Smooth muscle cell (in vitro differentiated cells): Measurements from ENCODE around the gene PAX5. TPM values are rescaled to one million over a fixed set of nuclear protein-coding genes. Genes with fewer than 3 reads are reported as not detected.

Source experiments
- DNase-seq: peaks from one replicate; lab custom pipeline; 2025; ENCODE audit not compliant: unreplicated experiment; lab: John Stamatoyannopoulos, UW
- H2AFZ ChIP-seq: fragments of 200-600 bp; sonication (generic); 2 replicates; pipeline ENCODE4 v1.6.0; 2016; ENCODE audit warnings: antibody characterized with exemption, low read depth, mild to moderate bottlenecking
- H3F3A ChIP-seq: fragments of 200-600 bp; sonication (generic); 2 replicates; pipeline ENCODE4 v1.6.0; 2017; ENCODE audit warnings: antibody characterized with exemption, low read depth
- H3K27ac ChIP-seq: fragments of 200-600 bp; sonication (generic); 2 replicates; pipeline ENCODE4 v1.5.1; 2016; ENCODE audit warnings: low read depth, mild to moderate bottlenecking
- H3K27me3 ChIP-seq: fragments of 200-600 bp; sonication (generic); 2 replicates; pipeline ENCODE4 v1.6.1; 2016; ENCODE audit warnings: low read depth, mild to moderate bottlenecking
- H3K36me3 ChIP-seq: fragments of 200-600 bp; sonication (generic); 2 replicates; pipeline ENCODE4 v1.5.1; 2016; ENCODE audit warnings: low read depth
- H3K4me1 ChIP-seq: fragments of 200-600 bp; sonication (generic); 2 replicates; pipeline ENCODE4 v1.5.1; 2016; ENCODE audit warnings: low read depth
- H3K4me2 ChIP-seq: fragments of 200-600 bp; sonication (generic); 2 replicates; pipeline ENCODE4 v1.6.0; 2016; ENCODE audit warnings: mild to moderate bottlenecking
- H3K4me3 ChIP-seq: fragments of 200-600 bp; sonication (generic); 2 replicates; pipeline ENCODE4 v1.5.1; 2016; ENCODE audit warnings: mild to moderate bottlenecking
- H3K79me2 ChIP-seq: fragments of 200-600 bp; sonication (generic); 2 replicates; pipeline ENCODE4 v1.6.0; 2016; ENCODE audit warnings: low read depth, mild to moderate bottlenecking
- H3K9ac ChIP-seq: fragments of 200-600 bp; sonication (generic); 2 replicates; pipeline ENCODE4 v1.6.0; 2016; ENCODE audit warnings: low read depth
- H3K9me3 ChIP-seq: fragments of 200-600 bp; sonication (generic); replicated peaks from 2 replicates; pipeline ENCODE4 v1.5.1; 2016; ENCODE audit warnings: low read depth
- H4K20me1 ChIP-seq: fragments of 200-600 bp; sonication (generic); 2 replicates; pipeline ENCODE4 v1.6.0; 2016; ENCODE audit warnings: low read depth
- WGBS: methylation state at CpG from one replicate; pipeline ENCODE4 v1.1.7; 2016; ENCODE audit warnings: low lambda C conversion rate; 5-methylcytosine and 5-hydroxymethylcytosine counted together
- polyA plus RNA-seq: library from polyadenylated mRNA; unstranded; fragments of >200 nt; fragmentation: Nextera tagmentation; extraction: Ambion mirVana; gene quantifications from 2 replicates; pipeline ENCODE4 v1.2.1, GENCODE V29; 2016
- total RNA-seq: library from RNA; depleted of rRNA; stranded (reverse); fragments of >200 nt; gene quantifications from 2 replicates; pipeline ENCODE4 v1.2.3, GENCODE V29; 2014
- TF ChIP-seq, protein P1 (sequence below): fragments of 200-600 bp; sonication (generic); IDR thresholded peaks from 2 replicates; pipeline ENCODE4 v1.5.1; 2017; ENCODE audit warnings: borderline replicate concordance, mild to moderate bottlenecking, antibody characterized with exemption; ENCODE audit not compliant: insufficient read depth, poor library complexity, severe bottlenecking

The PAX5 gene
- total and polyA plus RNA-seq, 2 experiments from 2014 or later: 0.09 TPM; not detected in 1

DNA sequence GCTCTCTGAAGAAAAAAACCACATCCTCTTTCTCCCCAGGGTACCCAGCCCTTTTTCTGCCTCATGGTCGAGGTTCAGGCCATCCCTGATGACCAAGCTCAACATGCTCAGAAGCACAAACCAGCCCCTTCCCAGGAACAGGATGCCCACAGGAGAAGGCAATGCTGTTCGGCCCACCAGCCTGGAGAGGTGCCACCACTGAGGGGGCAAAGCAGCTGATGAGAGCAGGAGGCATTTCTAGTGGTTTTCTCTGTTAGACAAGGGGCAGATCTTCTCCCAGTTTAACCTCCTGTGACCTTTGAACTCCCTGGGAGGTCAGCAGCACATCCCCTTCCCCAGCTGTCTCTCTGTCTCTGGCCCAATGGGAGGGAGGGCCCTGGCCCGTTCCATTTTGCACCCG is 73.0 kb downstream of the PAX5 start:
- WGBS: 85% methylated on average over 4 of the region's 4 CpGs
- DNase-seq: no peak
- Histone ChIP-seq H3K9me3 (no peaks in the 10 kb centered on the region), H3K4me2 (no peak overlapping the region), H3K27ac (no peak overlapping the region), H2AFZ (no peak overlapping the region), H3K4me3 (no peak overlapping the region), H3K36me3 (no peaks in the 10 kb centered on the region), H3F3A (no peaks in the 10 kb centered on the region), H3K9ac (no peak overlapping the region), H4K20me1 (no peaks in the 10 kb centered on the region), H3K79me2 (no peaks in the 10 kb centered on the region), H3K4me1 (no peaks in the 10 kb centered on the region), H3K27me3 (peaks cover 28% of the 10 kb centered on the region)
- TF ChIP-seq, protein P1, sequence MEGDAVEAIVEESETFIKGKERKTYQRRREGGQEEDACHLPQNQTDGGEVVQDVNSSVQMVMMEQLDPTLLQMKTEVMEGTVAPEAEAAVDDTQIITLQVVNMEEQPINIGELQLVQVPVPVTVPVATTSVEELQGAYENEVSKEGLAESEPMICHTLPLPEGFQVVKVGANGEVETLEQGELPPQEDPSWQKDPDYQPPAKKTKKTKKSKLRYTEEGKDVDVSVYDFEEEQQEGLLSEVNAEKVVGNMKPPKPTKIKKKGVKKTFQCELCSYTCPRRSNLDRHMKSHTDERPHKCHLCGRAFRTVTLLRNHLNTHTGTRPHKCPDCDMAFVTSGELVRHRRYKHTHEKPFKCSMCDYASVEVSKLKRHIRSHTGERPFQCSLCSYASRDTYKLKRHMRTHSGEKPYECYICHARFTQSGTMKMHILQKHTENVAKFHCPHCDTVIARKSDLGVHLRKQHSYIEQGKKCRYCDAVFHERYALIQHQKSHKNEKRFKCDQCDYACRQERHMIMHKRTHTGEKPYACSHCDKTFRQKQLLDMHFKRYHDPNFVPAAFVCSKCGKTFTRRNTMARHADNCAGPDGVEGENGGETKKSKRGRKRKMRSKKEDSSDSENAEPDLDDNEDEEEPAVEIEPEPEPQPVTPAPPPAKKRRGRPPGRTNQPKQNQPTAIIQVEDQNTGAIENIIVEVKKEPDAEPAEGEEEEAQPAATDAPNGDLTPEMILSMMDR: no peak

DNA sequence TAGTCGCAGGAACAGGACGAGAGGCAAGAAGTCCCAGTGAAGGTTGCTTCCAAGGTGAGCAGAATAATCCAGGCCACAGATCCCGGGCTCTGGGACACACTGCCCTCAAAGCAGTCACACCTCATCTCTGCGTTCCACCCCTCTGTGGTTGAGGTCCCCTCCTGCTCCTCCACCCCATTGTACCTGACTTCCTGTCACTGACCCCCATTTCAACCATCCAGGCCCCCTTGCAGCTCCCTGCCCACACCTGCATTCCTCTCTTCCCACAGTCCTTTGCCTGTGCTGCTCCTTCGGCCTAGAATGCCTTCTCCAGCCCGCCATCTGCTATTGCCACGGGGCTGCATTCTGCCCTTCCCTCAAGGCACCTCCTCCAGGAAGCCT is 73.5 kb downstream of the PAX5 start:
- Histone ChIP-seq H3K36me3 (no peaks in the 10 kb centered on the region), H3K9ac (no peak overlapping the region), H3K9me3 (no peaks in the 10 kb centered on the region), H3K27me3 (peaks cover 28% of the 10 kb centered on the region), H3K4me3 (no peak overlapping the region), H2AFZ (no peak overlapping the region), H3K4me2 (no peak overlapping the region), H3K4me1 (no peaks in the 10 kb centered on the region), H3K27ac (no peak overlapping the region), H3F3A (no peaks in the 10 kb centered on the region), H3K79me2 (no peaks in the 10 kb centered on the region), H4K20me1 (no peaks in the 10 kb centered on the region)
- WGBS: 95% methylated on average over 7 of the region's 7 CpGs
- no peak for DNase-seq
- TF ChIP-seq, protein P1: no peak

DNA sequence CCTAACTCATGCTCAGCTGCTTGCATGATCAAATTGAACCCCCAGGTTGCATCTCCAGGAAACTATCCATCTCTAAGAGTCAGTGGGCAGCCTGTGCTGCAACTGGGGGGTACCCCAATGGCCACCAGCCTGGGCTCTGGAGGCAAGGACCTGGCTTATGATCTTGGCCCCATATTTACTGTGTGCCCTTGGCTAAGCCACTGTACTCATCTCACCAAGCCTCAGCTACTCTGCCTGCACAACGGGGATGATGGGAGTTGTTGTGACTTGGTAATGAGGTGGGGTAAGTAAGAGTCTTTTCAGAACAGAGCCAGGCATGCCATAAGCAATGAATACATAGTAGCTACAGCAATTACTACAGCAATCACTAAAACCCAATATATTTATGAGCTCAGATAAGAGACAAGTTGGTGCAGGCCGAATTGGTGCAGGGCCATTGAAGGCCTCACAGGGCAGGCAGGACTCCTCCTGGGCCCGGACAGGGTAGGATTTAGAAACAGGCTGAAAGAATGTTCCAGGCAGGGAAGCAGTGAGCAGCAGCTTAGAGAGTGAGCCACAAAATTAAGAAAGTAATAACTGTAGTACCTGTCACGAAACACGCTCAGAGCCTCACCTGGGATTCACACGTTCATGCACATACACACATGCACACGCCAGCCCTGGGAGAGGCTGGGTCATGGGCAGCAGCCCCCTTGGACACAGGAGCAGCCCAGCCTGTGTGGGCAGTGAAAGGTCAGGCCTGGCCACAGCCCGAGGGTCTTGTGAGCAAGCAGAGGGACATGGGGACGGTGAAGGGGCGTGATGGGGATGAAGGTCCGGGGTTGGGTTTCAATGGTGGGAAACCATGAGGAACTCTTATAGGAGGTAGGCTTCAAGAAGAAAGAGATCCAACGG is 74.1 kb downstream of the PAX5 start:
- Histone ChIP-seq H3K27me3 (peaks cover 32% of the 10 kb centered on the region), H3K4me3 (no peak overlapping the region), H4K20me1 (no peaks in the 10 kb centered on the region), H3K27ac (no peak overlapping the region), H3K4me2 (no peak overlapping the region), H2AFZ (no peak overlapping the region), H3K9me3 (no peaks in the 10 kb centered on the region), H3K9ac (no peak overlapping the region), H3F3A (no peaks in the 10 kb centered on the region), H3K36me3 (no peaks in the 10 kb centered on the region), H3K4me1 (no peaks in the 10 kb centered on the region), H3K79me2 (no peaks in the 10 kb centered on the region)
- WGBS: 84% methylated on average over 12 of the region's 12 CpGs
- DNase-seq: no peak
- TF ChIP-seq, protein P1: no peak

DNA sequence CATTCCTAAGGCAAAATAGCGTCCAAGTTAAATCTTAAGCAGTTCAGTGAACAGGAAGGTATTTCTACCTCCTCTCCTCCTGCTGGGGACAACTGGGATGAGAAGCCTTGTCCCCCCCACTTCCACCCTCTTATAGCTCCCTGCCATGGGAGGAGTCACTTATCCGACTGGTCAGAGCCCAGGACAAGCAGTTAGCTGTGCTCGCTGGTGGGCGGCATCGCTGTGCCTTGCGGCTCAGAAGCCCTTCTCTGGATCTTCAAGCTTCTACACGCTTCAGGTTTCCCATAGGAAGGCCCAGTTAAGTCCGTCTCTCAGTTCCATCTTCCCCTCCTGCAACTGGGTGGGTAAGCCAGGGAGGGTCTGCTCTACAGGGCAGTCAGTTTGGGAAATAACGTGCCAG is 77.2 kb downstream of the PAX5 start:
- Histone ChIP-seq H4K20me1 (no peaks in the 10 kb centered on the region), H3K79me2 (no peaks in the 10 kb centered on the region), H3K9ac (no peak overlapping the region), H3K9me3 (no peaks in the 10 kb centered on the region), H3K27me3 (peaks cover 42% of the 10 kb centered on the region), H3K4me1 (no peaks in the 10 kb centered on the region), H3K4me2 (no peak overlapping the region), H3F3A (no peaks in the 10 kb centered on the region), H3K27ac (no peak overlapping the region), H3K4me3 (no peak overlapping the region), H3K36me3 (no peaks in the 10 kb centered on the region), H2AFZ (no peak overlapping the region)
- DNase-seq: no peak
- 66% methylated on average over 9 of the region's 9 CpGs for WGBS
- TF ChIP-seq, protein P1: no peak
